IMR-90 (cell line): ENCODE results near the gene CDH22. TPM values are rescaled to one million over a fixed set of nuclear protein-coding genes. Genes with fewer than 3 reads are reported as not detected.
A peak's percentile ranks its signal among the peaks of the same experiment; 100 is the strongest.

Source experiments
- ATAC-seq: fragments of 200-7000 bp; cut with Tn5 transposase; 2 replicates; pipeline ENCODE4 v1.9.1; 2020; ENCODE audit warnings: low read depth, mild to moderate bottlenecking, moderate library complexity
- BruUV-seq: library from RNA; stranded (reverse); fragments of 400-500 nt; replicated peaks from 2 replicates; lab custom pipeline; 2021; lab: Mats Ljungman, UMichigan
- CTCF ChIA-PET: fragments of 300-600 bp; formaldehyde crosslinking; extraction: SDS; loops from one replicate; lab custom pipeline; 2021; ENCODE audit warnings: antibody characterized with exemption; lab: Yijun Ruan, JAX
- POLR2A ChIA-PET: fragments of 300-600 bp; sonication (Branson Sonifier 250); formaldehyde crosslinking; loops from one replicate; lab custom pipeline; 2022; ENCODE audit warnings: antibody characterized with exemption; ENCODE audit not compliant: unreplicated experiment; lab: Charles Lee
- DNase-seq: peaks from one replicate; pipeline ENCODE4 v3.0.0; 2013
- H2AFZ ChIP-seq: replicated peaks from 2 replicates; pipeline ENCODE3; 2013; ENCODE audit warnings: low read length, mild to moderate bottlenecking; ENCODE audit not compliant: poor library complexity
- H2AK5ac ChIP-seq: 2 replicates; pipeline ENCODE4 v1.6.1; 2013; ENCODE audit warnings: low read depth, low read length, inconsistent platforms
- H2AK9ac ChIP-seq: replicated peaks from 2 replicates; pipeline ENCODE3; 2013; ENCODE audit warnings: mild to moderate bottlenecking, low read depth, low read length, moderate library complexity; ENCODE audit not compliant: poor library complexity
- H2BK120ac ChIP-seq: 2 replicates; pipeline ENCODE4 v1.6.1; 2013; ENCODE audit warnings: low read depth, low read length, inconsistent platforms
- H2BK15ac ChIP-seq: 3 replicates; pipeline ENCODE4 v1.6.1; 2013; ENCODE audit warnings: low read depth, low read length, inconsistent platforms
- H2BK20ac ChIP-seq: 2 replicates; pipeline ENCODE4 v1.6.1; 2013; ENCODE audit warnings: low read depth, mild to moderate bottlenecking, inconsistent platforms, low read length, moderate library complexity
- H2BK5ac ChIP-seq: 2 replicates; pipeline ENCODE4 v1.6.1; 2013; ENCODE audit warnings: mild to moderate bottlenecking, low read depth, low read length, inconsistent platforms; ENCODE audit not compliant: poor library complexity, severe bottlenecking
- H3K14ac ChIP-seq: replicated peaks from 2 replicates; pipeline ENCODE4 v1.6.1; 2013; ENCODE audit warnings: low read depth, low read length, inconsistent platforms
- H3K18ac ChIP-seq: 2 replicates; pipeline ENCODE4 v1.6.1; 2013; ENCODE audit warnings: low read depth, low read length, control low read depth
- H3K23ac ChIP-seq: 2 replicates; pipeline ENCODE4 v1.6.1; 2013; ENCODE audit warnings: low read depth, low read length, inconsistent platforms
- H3K27ac ChIP-seq: 2 replicates; pipeline ENCODE4 v1.5.1; 2013; ENCODE audit warnings: mild to moderate bottlenecking, control low read depth, low read length; ENCODE audit not compliant: insufficient read depth
- H3K27me3 ChIP-seq: 2 replicates; pipeline ENCODE4 v1.6.1; 2013; ENCODE audit warnings: low read length; ENCODE audit not compliant: control insufficient read depth, insufficient read depth
- H3K36me3 ChIP-seq: 2 replicates; pipeline ENCODE4 v1.6.1; 2013; ENCODE audit warnings: low read length, mixed read lengths; ENCODE audit not compliant: control insufficient read depth, insufficient read depth
- H3K4ac ChIP-seq: 2 replicates; pipeline ENCODE4 v1.6.1; 2013; ENCODE audit warnings: low read depth, low read length, inconsistent platforms
- H3K4me1 ChIP-seq: 2 replicates; pipeline ENCODE4 v1.6.1; 2013; ENCODE audit warnings: low read length, mixed read lengths; ENCODE audit not compliant: control insufficient read depth, insufficient read depth
- H3K4me2 ChIP-seq: 2 replicates; pipeline ENCODE4 v1.6.1; 2013; ENCODE audit warnings: low read depth, mild to moderate bottlenecking, control low read depth, low read length, moderate library complexity
- H3K4me3 ChIP-seq: 2 replicates; pipeline ENCODE4 v1.5.1; 2013; ENCODE audit warnings: low read depth, mild to moderate bottlenecking, control low read depth, low read length, moderate library complexity; ENCODE audit not compliant: insufficient read depth
- H3K56ac ChIP-seq: 2 replicates; pipeline ENCODE4 v1.6.1; 2013; ENCODE audit warnings: low read length, inconsistent platforms; ENCODE audit not compliant: insufficient read depth; ENCODE audit errors: extremely low read depth
- H3K79me1 ChIP-seq, 2 experiments: 2 replicates each; pipeline ENCODE4 v1.6.1; 2013; ENCODE audit warnings: low read length in 2 of 2, inconsistent platforms in 1 of 2, low read depth in 1 of 2
- H3K9ac ChIP-seq: 2 replicates; pipeline ENCODE4 v1.6.1; 2013; ENCODE audit warnings: low read depth, low read length, control low read depth
- H3K9me1 ChIP-seq: 2 replicates; pipeline ENCODE4 v1.6.1; 2013; ENCODE audit warnings: low read length, inconsistent platforms; ENCODE audit not compliant: insufficient read depth
- H3K9me3 ChIP-seq: 2 replicates; pipeline ENCODE4 v1.6.1; 2013; ENCODE audit warnings: low read length; ENCODE audit not compliant: control insufficient read depth, insufficient read depth
- H4K20me1 ChIP-seq: 2 replicates; pipeline ENCODE4 v1.6.1; 2013; ENCODE audit warnings: low read length, inconsistent platforms; ENCODE audit not compliant: insufficient read depth
- H4K5ac ChIP-seq: 2 replicates; pipeline ENCODE4 v1.6.1; 2013; ENCODE audit warnings: mild to moderate bottlenecking, low read depth, low read length, control low read depth
- H4K8ac ChIP-seq, 2 experiments: 2 replicates each; pipeline ENCODE4 v1.6.1; 2013; ENCODE audit warnings: low read depth in 2 of 2, low read length in 2 of 2, control low read depth in 1 of 2, inconsistent platforms in 1 of 2
- H4K91ac ChIP-seq: 2 replicates; pipeline ENCODE4 v1.6.1; 2013; ENCODE audit warnings: low read depth, low read length, inconsistent platforms; ENCODE audit not compliant: insufficient read depth
- BHLHE40 ChIP-seq: fragments of 150-350 bp; IDR thresholded peaks from 2 replicates; pipeline ENCODE4 v1.6.1; 2016; ENCODE audit warnings: mild to moderate bottlenecking, low read depth, low read length
- CEBPB ChIP-seq: IDR thresholded peaks from 2 replicates; pipeline ENCODE4 v1.6.1; 2012; ENCODE audit warnings: low read depth, low read length, improper control_type of control experiment
- CHD1 ChIP-seq: IDR thresholded peaks from 2 replicates; pipeline ENCODE4 v1.6.1; 2012; ENCODE audit warnings: low read depth, low read length, improper control_type of control experiment
- ELK1 ChIP-seq: fragments of 150-350 bp; IDR thresholded peaks from 2 replicates; pipeline ENCODE4 v1.6.1; 2016; ENCODE audit warnings: low read depth, mild to moderate bottlenecking, low read length, moderate library complexity, borderline replicate concordance
- FOS ChIP-seq: fragments of 150-350 bp; IDR thresholded peaks from 2 replicates; pipeline ENCODE4 v1.6.1; 2016; ENCODE audit warnings: low read depth, low read length
- MAFK ChIP-seq: IDR thresholded peaks from 2 replicates; pipeline ENCODE4 v1.6.1; 2012; ENCODE audit warnings: low read depth, low read length, improper control_type of control experiment
- MXI1 ChIP-seq: IDR thresholded peaks from 2 replicates; pipeline ENCODE4 v1.6.1; 2012; ENCODE audit warnings: low read depth, mild to moderate bottlenecking, low read length, moderate library complexity, borderline replicate concordance
- POLR2A ChIP-seq: IDR thresholded peaks from 2 replicates; pipeline ENCODE4 v1.6.1; 2012; ENCODE audit warnings: mild to moderate bottlenecking, low read depth, low read length
- RFX5 ChIP-seq: IDR thresholded peaks from 2 replicates; pipeline ENCODE4 v1.8.0; 2012; ENCODE audit warnings: low read depth, mild to moderate bottlenecking, low read length, moderate library complexity
- WGBS, 2 experiments: methylation state at CpG; one replicate each; pipeline versions ENCODE4 v1.1.5 to v1.1.7; 2013; ENCODE audit warnings: missing lambda C conversion rate in 2 of 2; ENCODE audit not compliant: insufficient read length in 1 of 2; ENCODE audit errors: extremely low coverage in 2 of 2; 5-methylcytosine and 5-hydroxymethylcytosine counted together
- dilution Hi-C: fragments of 300-500 bp; cut with HindIII; formaldehyde crosslinking; loops from one replicate; pipeline ENCODE4 v1.14.3; 2018; ENCODE audit warnings: low sequenced_read_pairs; ENCODE audit not compliant: unreplicated experiment
- in situ Hi-C: fragments of 300-500 bp; cut with MboI; formaldehyde crosslinking; loops from 3 replicates; pipeline ENCODE4 v1.14.3; 2019; ENCODE audit warnings: low sequenced_read_pairs, inconsistent platforms, mixed read lengths
- intact Hi-C: fragments of 100-400 bp; cut with micrococcal nuclease; formaldehyde crosslinking; loops from 2 replicates; pipeline ENCODE4 v1.10.0; 2022
- polyA plus RNA-seq, 3 experiments: library from polyadenylated mRNA; depleted of rRNA; stranded (reverse); fragments of >200 nt; gene quantifications; 2 replicates each; pipeline ENCODE4 v1.2.3, GENCODE V29; 2012; ENCODE audit warnings: low replicate concordance in 1 of 3
- total RNA-seq: library from RNA; depleted of rRNA; stranded (reverse); fragments of >200 nt; gene quantifications from 2 replicates; pipeline ENCODE4 v1.2.3, GENCODE V29; 2012
- TF ChIP-seq, protein P1 (sequence below): conservative IDR thresholded peaks from 2 replicates; pipeline ENCODE4 v1.5.1; 2012; ENCODE audit warnings: mild to moderate bottlenecking, low read depth, low read length, improper control_type of control experiment

Gene CDH22
- total and polyA plus RNA-seq, 2 of the 4 experiments (the other 2 are of a cell fraction) = not detected

DNA sequence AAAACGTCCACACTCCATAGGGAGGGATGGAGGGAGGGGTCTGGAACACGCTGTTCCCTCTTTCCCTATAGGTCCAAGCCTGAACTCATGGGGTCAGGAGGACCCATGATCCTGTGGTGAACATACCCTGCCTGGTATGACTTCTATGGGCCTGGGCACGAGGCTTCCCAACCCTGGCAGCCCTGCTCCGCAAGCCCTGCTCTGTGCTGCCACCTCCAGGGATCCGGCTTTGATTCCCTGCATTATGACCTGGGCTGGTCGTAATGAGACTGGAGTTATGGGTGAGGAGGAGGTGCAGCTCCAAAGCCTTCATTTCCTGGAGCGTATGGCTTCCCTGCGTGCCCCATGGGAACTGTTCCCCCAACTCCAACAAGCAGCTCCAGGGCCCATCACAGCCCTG is 54.9 kb downstream of the CDH22 start:
- H4K5ac ChIP-seq = no peak overlapping the region
- H3K4me2 ChIP-seq = no peak overlapping the region
- no peaks in the 10 kb centered on the region for H3K79me1 ChIP-seq
- TF ChIP-seq FOS = no peak
- TF ChIP-seq MXI1 = no peak
- no peak for TF ChIP-seq CEBPB
- no peak for TF ChIP-seq CHD1
- TF ChIP-seq BHLHE40 = no peak
- no peak for TF ChIP-seq RFX5
- TF ChIP-seq, protein P1, sequence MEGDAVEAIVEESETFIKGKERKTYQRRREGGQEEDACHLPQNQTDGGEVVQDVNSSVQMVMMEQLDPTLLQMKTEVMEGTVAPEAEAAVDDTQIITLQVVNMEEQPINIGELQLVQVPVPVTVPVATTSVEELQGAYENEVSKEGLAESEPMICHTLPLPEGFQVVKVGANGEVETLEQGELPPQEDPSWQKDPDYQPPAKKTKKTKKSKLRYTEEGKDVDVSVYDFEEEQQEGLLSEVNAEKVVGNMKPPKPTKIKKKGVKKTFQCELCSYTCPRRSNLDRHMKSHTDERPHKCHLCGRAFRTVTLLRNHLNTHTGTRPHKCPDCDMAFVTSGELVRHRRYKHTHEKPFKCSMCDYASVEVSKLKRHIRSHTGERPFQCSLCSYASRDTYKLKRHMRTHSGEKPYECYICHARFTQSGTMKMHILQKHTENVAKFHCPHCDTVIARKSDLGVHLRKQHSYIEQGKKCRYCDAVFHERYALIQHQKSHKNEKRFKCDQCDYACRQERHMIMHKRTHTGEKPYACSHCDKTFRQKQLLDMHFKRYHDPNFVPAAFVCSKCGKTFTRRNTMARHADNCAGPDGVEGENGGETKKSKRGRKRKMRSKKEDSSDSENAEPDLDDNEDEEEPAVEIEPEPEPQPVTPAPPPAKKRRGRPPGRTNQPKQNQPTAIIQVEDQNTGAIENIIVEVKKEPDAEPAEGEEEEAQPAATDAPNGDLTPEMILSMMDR = no peak
- no peak for TF ChIP-seq ELK1
- no peak for TF ChIP-seq POLR2A
- TF ChIP-seq MAFK = no peak
- no peak overlapping the region for H2BK120ac ChIP-seq
- H3K36me3 ChIP-seq = no peaks in the 10 kb centered on the region
- ChIA-PET CTCF (interaction anchor here (0.7 kb wide), 1 partner anchor 232 kb away, joined by 3 read pairs; no protein-coding TSS in a partner anchor), POLR2A (no interaction called here)
- no peak overlapping the region for H3K56ac ChIP-seq
- no TSS peak for BruUV-seq
- H3K27me3 ChIP-seq = peaks cover 40% of the 10 kb centered on the region
- no peak overlapping the region for H3K9ac ChIP-seq
- intact Hi-C loops = no loop called here
- no peak for ATAC-seq
- no peak overlapping the region for H2AK5ac ChIP-seq
- H3K4ac ChIP-seq = no peak overlapping the region
- WGBS, 2 experiments = no CpG with 5 or more reads among the region's 8 CpGs
- peaks cover 2% of the 10 kb centered on the region; the same call in 1 of the 2 replicates for H3K9me3 ChIP-seq
- no peaks in the 10 kb centered on the region for H4K20me1 ChIP-seq
- peak overlapping the region; percentile 23 for H2AFZ ChIP-seq
- no peak overlapping the region for H3K27ac ChIP-seq
- no peak overlapping the region for H3K4me3 ChIP-seq
- no peak overlapping the region for H2BK5ac ChIP-seq
- H2AK9ac ChIP-seq = peak overlapping the region; percentile 24
- in situ Hi-C loops = no loop called here
- no peaks in the 10 kb centered on the region for H3K4me1 ChIP-seq
- H4K8ac ChIP-seq = no peak overlapping the region
- H3K14ac ChIP-seq = no peak overlapping the region
- no peak for DNase-seq
- dilution Hi-C loops = no loop called here
- H3K23ac ChIP-seq = no peak overlapping the region
- no peak overlapping the region for H2BK20ac ChIP-seq
- H2BK15ac ChIP-seq = no peak overlapping the region
- no peak overlapping the region for H4K91ac ChIP-seq
- no peak overlapping the region for H3K18ac ChIP-seq
- no peaks in the 10 kb centered on the region for H3K9me1 ChIP-seq
